Measurements from ENCODE around the gene ARHGAP15.

DNA sequence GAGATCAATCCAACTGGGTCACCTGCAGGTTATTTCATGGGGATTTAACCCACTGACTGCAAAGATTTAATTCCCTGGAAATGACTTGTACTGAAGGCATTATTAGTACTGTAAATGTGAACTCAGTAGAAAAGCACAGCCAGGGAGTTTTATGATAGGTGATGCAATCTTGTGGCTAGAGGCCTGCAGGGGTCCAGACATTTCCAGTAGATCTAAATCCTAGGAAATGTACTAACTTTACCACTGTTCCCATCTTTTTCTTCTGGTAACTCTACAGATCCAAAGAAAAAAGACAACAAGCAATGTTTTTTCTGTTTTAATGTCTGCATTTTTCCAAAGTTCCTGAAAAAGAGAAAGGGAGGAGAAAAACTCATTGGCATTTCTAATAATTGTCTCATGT lies 500.1 kb downstream of the ARHGAP15 start:
- TF ChIP-seq, protein P1, sequence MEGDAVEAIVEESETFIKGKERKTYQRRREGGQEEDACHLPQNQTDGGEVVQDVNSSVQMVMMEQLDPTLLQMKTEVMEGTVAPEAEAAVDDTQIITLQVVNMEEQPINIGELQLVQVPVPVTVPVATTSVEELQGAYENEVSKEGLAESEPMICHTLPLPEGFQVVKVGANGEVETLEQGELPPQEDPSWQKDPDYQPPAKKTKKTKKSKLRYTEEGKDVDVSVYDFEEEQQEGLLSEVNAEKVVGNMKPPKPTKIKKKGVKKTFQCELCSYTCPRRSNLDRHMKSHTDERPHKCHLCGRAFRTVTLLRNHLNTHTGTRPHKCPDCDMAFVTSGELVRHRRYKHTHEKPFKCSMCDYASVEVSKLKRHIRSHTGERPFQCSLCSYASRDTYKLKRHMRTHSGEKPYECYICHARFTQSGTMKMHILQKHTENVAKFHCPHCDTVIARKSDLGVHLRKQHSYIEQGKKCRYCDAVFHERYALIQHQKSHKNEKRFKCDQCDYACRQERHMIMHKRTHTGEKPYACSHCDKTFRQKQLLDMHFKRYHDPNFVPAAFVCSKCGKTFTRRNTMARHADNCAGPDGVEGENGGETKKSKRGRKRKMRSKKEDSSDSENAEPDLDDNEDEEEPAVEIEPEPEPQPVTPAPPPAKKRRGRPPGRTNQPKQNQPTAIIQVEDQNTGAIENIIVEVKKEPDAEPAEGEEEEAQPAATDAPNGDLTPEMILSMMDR (IDR thresholded peaks at IDR 0.05), result no peak
- TF ChIP-seq POLR2A (IDR thresholded peaks at IDR 0.05), result no peak

Data from adrenal gland (tissue), 5 donors.